Measurements from ENCODE around the gene KIAA1614.

KIAA1614 gene

DNA sequence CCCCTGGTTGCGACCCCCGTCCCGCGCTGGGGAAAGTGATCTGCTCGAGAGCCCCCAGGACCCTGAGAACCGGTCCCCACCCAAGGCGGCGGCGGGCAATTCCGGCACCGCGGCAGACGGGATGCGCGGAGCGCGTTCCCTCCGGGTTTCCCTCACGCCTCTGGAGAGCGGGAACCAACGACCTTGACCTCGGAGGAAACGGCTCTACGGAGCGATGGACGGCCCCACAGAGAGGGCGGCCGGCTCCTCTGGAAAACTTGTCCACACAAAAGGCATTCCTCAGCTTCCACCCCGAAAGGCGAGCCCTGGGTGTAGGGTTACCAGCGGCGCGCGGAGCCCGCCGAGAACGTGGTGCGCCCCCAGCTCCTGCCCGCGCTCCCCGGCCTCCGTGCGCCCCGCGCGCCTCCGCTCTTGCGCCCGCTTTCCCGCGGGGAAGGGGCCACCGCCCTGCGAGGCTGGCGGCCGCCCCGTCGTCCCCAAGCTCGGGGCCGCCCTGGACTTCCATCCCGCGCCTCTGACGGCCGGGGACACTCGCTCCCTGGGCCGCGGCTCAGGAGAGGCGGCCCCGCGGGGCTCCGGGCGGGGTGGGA lies 391 bp upstream of the KIAA1614 start:
- Histone ChIP-seq H3K14ac (ENCODE audit: low read length) (peak overlapping the region; percentile 23), H3K36me3 (replicated peaks in 1 of 2; ENCODE audit: control insufficient read depth in 2 of 2, insufficient read depth in 2 of 2, low read length in 2 of 2) (no peaks in the 10 kb centered on the region), H2AK5ac (ENCODE audit: low read depth, low read length) (peak overlapping the region; percentile 60), H3K4ac (ENCODE audit: low read length) (no peak overlapping the region), H3K27me3 (ENCODE audit: control insufficient read depth in 3 of 3, insufficient read depth in 3 of 3, low read depth in 1 of 3, low read length in 3 of 3) (peaks cover 0 to 42% (median 8%) of the 10 kb centered on the region in 3 experiments), H3K9me3 (replicated peaks in 1 of 2; ENCODE audit: control insufficient read depth in 2 of 2, insufficient read depth in 1 of 2, low read depth in 1 of 2, low read length in 2 of 2) (peaks cover 0 to 4% of the 10 kb centered on the region in 2 donors), H3K4me2 (ENCODE audit: insufficient read depth, low read length, poor library complexity, severe bottlenecking) (peak overlapping the region; percentile 81), H3K4me1 (ENCODE audit: control insufficient read depth in 2 of 2, insufficient read depth in 1 of 2, low read depth in 1 of 2, low read length in 2 of 2) (peaks cover 8 to 12% of the 10 kb centered on the region in 2 donors), H3K27ac (replicated peaks; ENCODE audit: low read length) (no peak overlapping the region), H4K8ac (ENCODE audit: low read depth, low read length) (no peak overlapping the region), H3K79me1 (ENCODE audit: low read depth, low read length) (no peaks in the 10 kb centered on the region), H2BK120ac (ENCODE audit: low read depth, low read length) (peak overlapping the region; percentile 39), H2BK12ac (ENCODE audit: low read length) (no peak overlapping the region), H3K18ac (ENCODE audit: low read length) (peak overlapping the region; percentile 97), H2BK15ac (ENCODE audit: low read length) (peak overlapping the region; percentile 98), H3K9ac (ENCODE audit: low read depth, low read length, poor library complexity) (peak overlapping the region; percentile 92), H3K4me3 (ENCODE audit: low read length in 2 of 2) (peak overlapping the region; percentile 41 to 86), H2AFZ (ENCODE audit: low read length) (peak overlapping the region; percentile 79), H2BK5ac (ENCODE audit: low read length) (no peak overlapping the region), H4K91ac (ENCODE audit: low read depth, low read length, poor library complexity) (no peak overlapping the region), H3K23ac (ENCODE audit: low read depth, low read length, poor library complexity) (peak overlapping the region; percentile 25)
- peak; percentile 68 for DNase-seq (ENCODE audit: low spot score)
- no CpG with 5 or more reads among the region's 71 CpGs for WGBS, 2 donors (ENCODE audit: extremely low coverage in 2 of 2, insufficient read length in 2 of 2, insufficient replicate concordance in 1 of 2)

DNA sequence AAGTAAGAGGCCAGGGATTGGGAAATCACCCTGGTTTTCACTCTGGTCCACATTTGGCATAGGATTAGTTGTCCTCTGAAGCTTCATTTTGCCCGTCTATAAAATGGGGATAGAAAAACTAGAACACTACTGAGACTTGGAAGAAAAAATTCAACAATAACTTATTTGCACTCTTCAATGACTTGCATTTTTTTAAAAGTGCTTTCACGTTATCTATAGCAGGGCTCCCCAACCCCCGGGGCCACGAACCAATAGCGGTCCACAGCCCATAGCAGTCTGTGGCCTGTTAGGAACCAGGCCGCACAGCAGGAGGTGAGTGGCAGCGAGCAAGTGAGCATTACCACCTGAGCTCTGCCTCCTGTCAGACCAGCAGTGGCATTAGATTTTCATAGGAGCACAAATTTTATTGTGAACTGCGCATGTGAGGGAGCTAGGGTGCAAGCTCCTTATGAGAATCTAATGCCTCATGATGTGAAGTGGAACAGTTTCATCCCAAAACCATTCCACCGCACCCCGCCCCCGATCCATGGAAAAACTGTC lies 2.8 kb downstream of the KIAA1614 start:
- H3K4me3 ChIP-seq (ENCODE audit: low read length in 2 of 2) = no peak overlapping the region
- no peaks in the 10 kb centered on the region for H3K36me3 ChIP-seq (replicated peaks in 1 of 2; ENCODE audit: control insufficient read depth in 2 of 2, insufficient read depth in 2 of 2, low read length in 2 of 2)
- no peak for DNase-seq (ENCODE audit: low spot score)
- no peak overlapping the region for H2BK5ac ChIP-seq (ENCODE audit: low read length)
- peaks cover 0 to 34% (median 8%) of the 10 kb centered on the region in 3 experiments for H3K27me3 ChIP-seq (ENCODE audit: control insufficient read depth in 3 of 3, insufficient read depth in 3 of 3, low read depth in 1 of 3, low read length in 3 of 3)
- no peak overlapping the region for H2AFZ ChIP-seq (ENCODE audit: low read length)
- H3K9ac ChIP-seq (ENCODE audit: low read depth, low read length, poor library complexity) = no peak overlapping the region
- H4K8ac ChIP-seq (ENCODE audit: low read depth, low read length) = no peak overlapping the region
- no peak overlapping the region for H2BK12ac ChIP-seq (ENCODE audit: low read length)
- no peak overlapping the region for H2AK5ac ChIP-seq (ENCODE audit: low read depth, low read length)
- WGBS, 2 donors (ENCODE audit: extremely low coverage in 2 of 2, insufficient read length in 2 of 2, insufficient replicate concordance in 1 of 2) = no CpG with 5 or more reads among the region's 11 CpGs
- H3K18ac ChIP-seq (ENCODE audit: low read length) = no peak overlapping the region
- H2BK15ac ChIP-seq (ENCODE audit: low read length) = no peak overlapping the region
- no peak overlapping the region for H3K14ac ChIP-seq (ENCODE audit: low read length)
- H2BK120ac ChIP-seq (ENCODE audit: low read depth, low read length) = no peak overlapping the region
- H4K91ac ChIP-seq (ENCODE audit: low read depth, low read length, poor library complexity) = no peak overlapping the region
- no peaks in the 10 kb centered on the region for H3K79me1 ChIP-seq (ENCODE audit: low read depth, low read length)
- no peak overlapping the region for H3K27ac ChIP-seq (replicated peaks; ENCODE audit: low read length)
- no peak overlapping the region for H3K23ac ChIP-seq (ENCODE audit: low read depth, low read length, poor library complexity)
- no peak overlapping the region for H3K4ac ChIP-seq (ENCODE audit: low read length)
- peaks cover 10 to 17% of the 10 kb centered on the region in 2 donors for H3K4me1 ChIP-seq (ENCODE audit: control insufficient read depth in 2 of 2, insufficient read depth in 1 of 2, low read depth in 1 of 2, low read length in 2 of 2)
- no peak overlapping the region for H3K4me2 ChIP-seq (ENCODE audit: insufficient read depth, low read length, poor library complexity, severe bottlenecking)
- peaks cover 0 to 10% of the 10 kb centered on the region in 2 donors for H3K9me3 ChIP-seq (replicated peaks in 1 of 2; ENCODE audit: control insufficient read depth in 2 of 2, insufficient read depth in 1 of 2, low read depth in 1 of 2, low read length in 2 of 2)

- no peak overlapping the region for H2BK12ac ChIP-seq (ENCODE audit: low read length)
- H3K36me3 ChIP-seq (replicated peaks in 1 of 2; ENCODE audit: control insufficient read depth in 2 of 2, insufficient read depth in 2 of 2, low read length in 2 of 2) = no peaks in the 10 kb centered on the region
- no peak overlapping the region for H3K9ac ChIP-seq (ENCODE audit: low read depth, low read length, poor library complexity)
- H4K8ac ChIP-seq (ENCODE audit: low read depth, low read length) = no peak overlapping the region
- no peak overlapping the region for H2AK5ac ChIP-seq (ENCODE audit: low read depth, low read length)
- no peak for DNase-seq (ENCODE audit: low spot score)
- no peak overlapping the region for H4K91ac ChIP-seq (ENCODE audit: low read depth, low read length, poor library complexity)
- no peak overlapping the region for H3K4me3 ChIP-seq (ENCODE audit: low read length in 2 of 2)
- H3K9me3 ChIP-seq (replicated peaks in 1 of 2; ENCODE audit: control insufficient read depth in 2 of 2, insufficient read depth in 1 of 2, low read depth in 1 of 2, low read length in 2 of 2) = peaks cover 0 to 9% of the 10 kb centered on the region in 2 donors
- H2BK120ac ChIP-seq (ENCODE audit: low read depth, low read length) = no peak overlapping the region
- H3K18ac ChIP-seq (ENCODE audit: low read length) = no peak overlapping the region
- H3K4me1 ChIP-seq (ENCODE audit: control insufficient read depth in 2 of 2, insufficient read depth in 1 of 2, low read depth in 1 of 2, low read length in 2 of 2) = peaks cover 10 to 17% of the 10 kb centered on the region in 2 donors
- no peak overlapping the region for H3K27ac ChIP-seq (replicated peaks; ENCODE audit: low read length)
- no peak overlapping the region for H3K23ac ChIP-seq (ENCODE audit: low read depth, low read length, poor library complexity)
- H2BK5ac ChIP-seq (ENCODE audit: low read length) = peak overlapping the region; percentile 16
- no peak overlapping the region for H3K4me2 ChIP-seq (ENCODE audit: insufficient read depth, low read length, poor library complexity, severe bottlenecking)
- no peaks in the 10 kb centered on the region for H3K79me1 ChIP-seq (ENCODE audit: low read depth, low read length)
- no peak overlapping the region for H3K4ac ChIP-seq (ENCODE audit: low read length)
- no peak overlapping the region for H3K14ac ChIP-seq (ENCODE audit: low read length)
- no peak overlapping the region for H2AFZ ChIP-seq (ENCODE audit: low read length)
- peak overlapping the region; percentile 35 for H2BK15ac ChIP-seq (ENCODE audit: low read length)
- H3K27me3 ChIP-seq (ENCODE audit: control insufficient read depth in 3 of 3, insufficient read depth in 3 of 3, low read depth in 1 of 3, low read length in 3 of 3) = peaks cover 0 to 28% (median 8%) of the 10 kb centered on the region in 3 experiments
- no CpG with 5 or more reads among the region's 17 CpGs for WGBS, 2 donors (ENCODE audit: extremely low coverage in 2 of 2, insufficient read length in 2 of 2, insufficient replicate concordance in 1 of 2)
Measured at GRCh38 chr1:180916012-180916770, 3.5 kb downstream of the KIAA1614 start.

- no peak overlapping the region for H4K8ac ChIP-seq (ENCODE audit: low read depth, low read length)
- no peak overlapping the region for H3K27ac ChIP-seq (replicated peaks; ENCODE audit: low read length)
- H3K4ac ChIP-seq (ENCODE audit: low read length) = no peak overlapping the region
- peak overlapping the region; percentile 56 for H2AK5ac ChIP-seq (ENCODE audit: low read depth, low read length)
- no peaks in the 10 kb centered on the region for H3K36me3 ChIP-seq (replicated peaks in 1 of 2; ENCODE audit: control insufficient read depth in 2 of 2, insufficient read depth in 2 of 2, low read length in 2 of 2)
- H3K79me1 ChIP-seq (ENCODE audit: low read depth, low read length) = no peaks in the 10 kb centered on the region
- peaks cover 11 to 17% of the 10 kb centered on the region in 2 donors for H3K4me1 ChIP-seq (ENCODE audit: control insufficient read depth in 2 of 2, insufficient read depth in 1 of 2, low read depth in 1 of 2, low read length in 2 of 2)
- DNase-seq (ENCODE audit: low spot score) = no peak
- H4K91ac ChIP-seq (ENCODE audit: low read depth, low read length, poor library complexity) = no peak overlapping the region
- WGBS, 2 donors (ENCODE audit: extremely low coverage in 2 of 2, insufficient read length in 2 of 2, insufficient replicate concordance in 1 of 2) = no CpG with 5 or more reads among the region's 10 CpGs
- H2BK120ac ChIP-seq (ENCODE audit: low read depth, low read length) = peak overlapping the region; percentile 57
- peaks cover 0 to 6% of the 10 kb centered on the region in 2 donors for H3K9me3 ChIP-seq (replicated peaks in 1 of 2; ENCODE audit: control insufficient read depth in 2 of 2, insufficient read depth in 1 of 2, low read depth in 1 of 2, low read length in 2 of 2)
- H3K4me2 ChIP-seq (ENCODE audit: insufficient read depth, low read length, poor library complexity, severe bottlenecking) = no peak overlapping the region
- H2BK5ac ChIP-seq (ENCODE audit: low read length) = peak overlapping the region; percentile 16
- H3K9ac ChIP-seq (ENCODE audit: low read depth, low read length, poor library complexity) = no peak overlapping the region
- no peak overlapping the region for H2BK12ac ChIP-seq (ENCODE audit: low read length)
- no peak overlapping the region for H3K14ac ChIP-seq (ENCODE audit: low read length)
- H3K4me3 ChIP-seq (ENCODE audit: low read length in 2 of 2) = no peak overlapping the region
- H2BK15ac ChIP-seq (ENCODE audit: low read length) = peak overlapping the region; percentile 35
- peaks cover 0 to 23% (median 4%) of the 10 kb centered on the region in 3 experiments for H3K27me3 ChIP-seq (ENCODE audit: control insufficient read depth in 3 of 3, insufficient read depth in 3 of 3, low read depth in 1 of 3, low read length in 3 of 3)
- no peak overlapping the region for H3K18ac ChIP-seq (ENCODE audit: low read length)
- no peak overlapping the region for H2AFZ ChIP-seq (ENCODE audit: low read length)
- H3K23ac ChIP-seq (ENCODE audit: low read depth, low read length, poor library complexity) = no peak overlapping the region
Measured at GRCh38 chr1:180916771-180917170, 4.1 kb downstream of the KIAA1614 start.

Data from neuronal stem cell (in vitro differentiated cells).